AG09309 (cell line): Measurements from ENCODE around the gene ATG2A.

Experiments
- DNase-seq: peaks from one replicate; pipeline ENCODE4 v3.0.0-alpha.2; 2010; ENCODE audit warnings: low read depth
- H3K4me3 ChIP-seq: 2 replicates; pipeline ENCODE4 v1.5.1; 2011; ENCODE audit warnings: mild to moderate bottlenecking, low read depth, low read length, moderate library complexity; ENCODE audit not compliant: control insufficient read depth
- CTCF ChIP-seq: IDR thresholded peaks from 2 replicates; pipeline ENCODE4 v1.5.1; 2011; ENCODE audit warnings: mild to moderate bottlenecking, low read depth, low read length, inconsistent platforms; ENCODE audit not compliant: insufficient read depth, control insufficient read depth; ENCODE audit errors: missing control alignments

Gene ATG2A

DNA sequence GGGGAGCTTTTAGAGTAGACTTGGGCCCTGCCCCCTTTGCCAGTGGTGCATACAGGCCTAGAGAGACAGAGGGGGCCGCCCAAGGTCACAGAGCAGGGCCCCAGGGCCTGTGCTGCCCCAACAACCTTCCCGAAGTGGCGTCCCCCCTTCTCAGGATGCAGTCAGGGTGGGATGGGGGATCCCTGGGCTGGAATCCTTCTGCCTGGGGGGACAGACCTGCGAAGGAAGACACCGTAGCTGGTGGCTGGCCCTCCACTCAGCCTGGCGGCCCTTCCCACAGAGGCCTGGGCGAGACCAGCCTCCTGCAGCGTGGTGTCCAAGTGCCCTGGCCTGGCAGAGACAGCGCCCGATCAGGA lies 24.2 kb downstream of the ATG2A start:
- no peak for TF ChIP-seq CTCF

DNA sequence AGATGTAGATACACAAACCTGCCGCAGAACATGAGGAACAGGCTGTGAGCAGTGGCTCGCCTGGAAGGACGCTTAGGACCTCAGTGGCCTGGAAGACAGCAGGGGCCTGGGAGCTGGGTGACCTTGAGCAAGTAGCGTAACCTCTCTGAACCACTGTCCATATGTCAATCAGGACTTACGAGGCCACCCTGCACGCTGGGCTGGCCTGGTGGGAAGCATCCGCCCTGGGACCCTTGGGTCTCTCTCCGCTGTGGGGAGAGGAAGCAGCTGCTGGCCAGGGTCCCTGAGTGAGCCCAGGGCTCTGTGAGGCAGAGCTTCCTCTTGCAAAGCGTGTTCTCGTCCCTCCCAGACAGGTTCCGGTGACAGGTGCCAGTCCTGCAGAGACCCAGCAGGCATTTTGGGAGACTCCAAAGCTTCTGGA lies 24.6 kb downstream of the ATG2A start:
- no peak for DNase-seq
- no peak overlapping the region for H3K4me3 ChIP-seq
- TF ChIP-seq CTCF: no peak

More for the DNA sequence above, 24.2 kb downstream of the ATG2A start:
- no peak for DNase-seq
- H3K4me3 ChIP-seq: no peak overlapping the region

DNA sequence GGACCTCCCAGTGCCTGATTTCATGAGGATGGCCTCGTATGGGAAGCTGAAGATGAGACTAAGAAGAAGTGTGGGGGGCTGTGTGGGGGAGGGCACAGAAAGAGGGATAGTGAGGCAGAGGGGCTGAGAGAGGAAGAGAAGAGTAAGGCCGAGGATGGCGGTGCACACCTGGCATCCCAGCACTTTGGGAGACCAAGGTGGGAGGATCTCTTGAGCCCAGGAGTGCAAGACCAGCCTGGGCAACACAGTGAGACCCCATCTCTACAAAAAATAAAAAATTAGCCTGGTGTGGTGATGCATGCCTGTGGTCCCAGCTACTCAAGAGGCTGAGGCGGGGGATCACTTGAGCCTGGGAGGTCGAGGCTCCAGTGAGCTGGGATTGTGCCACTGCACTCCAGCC lies 25.1 kb downstream of the ATG2A start:
- no peak for DNase-seq
- H3K4me3 ChIP-seq: no peak overlapping the region
- no peak for TF ChIP-seq CTCF

DNA sequence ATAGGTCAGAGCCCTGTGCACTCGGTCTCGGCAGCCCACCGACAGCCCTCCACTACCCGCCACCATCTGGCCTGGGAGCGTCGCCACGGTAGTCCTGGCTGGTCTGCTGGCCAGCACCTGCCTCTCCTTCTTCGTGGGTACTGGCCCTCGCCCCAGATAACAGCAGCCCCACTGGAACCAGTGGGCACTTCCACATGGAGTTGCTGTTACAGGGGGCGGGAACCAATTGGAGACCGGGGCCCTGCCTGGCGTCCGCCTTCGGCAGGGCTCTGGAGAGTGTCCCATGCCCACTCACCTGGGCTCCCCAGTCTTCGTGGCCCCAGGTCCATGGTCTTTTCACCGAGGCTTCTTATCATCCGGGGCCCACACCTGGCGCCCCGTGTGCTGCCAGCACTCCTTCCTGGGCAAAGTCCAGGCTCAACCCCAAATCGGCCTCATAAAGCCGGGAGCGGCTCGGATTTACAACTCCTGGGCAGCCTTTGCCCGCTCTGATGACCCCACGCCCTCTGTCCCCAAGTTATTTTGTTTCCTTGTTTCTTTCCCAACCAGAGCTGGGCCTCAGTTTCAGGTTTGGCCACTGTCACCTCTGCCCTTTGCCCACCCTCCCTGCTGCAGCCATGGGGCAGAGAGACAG lies 25.7 kb downstream of the ATG2A start:
- DNase-seq: no peak
- no peak overlapping the region for H3K4me3 ChIP-seq
- no peak for TF ChIP-seq CTCF

DNA sequence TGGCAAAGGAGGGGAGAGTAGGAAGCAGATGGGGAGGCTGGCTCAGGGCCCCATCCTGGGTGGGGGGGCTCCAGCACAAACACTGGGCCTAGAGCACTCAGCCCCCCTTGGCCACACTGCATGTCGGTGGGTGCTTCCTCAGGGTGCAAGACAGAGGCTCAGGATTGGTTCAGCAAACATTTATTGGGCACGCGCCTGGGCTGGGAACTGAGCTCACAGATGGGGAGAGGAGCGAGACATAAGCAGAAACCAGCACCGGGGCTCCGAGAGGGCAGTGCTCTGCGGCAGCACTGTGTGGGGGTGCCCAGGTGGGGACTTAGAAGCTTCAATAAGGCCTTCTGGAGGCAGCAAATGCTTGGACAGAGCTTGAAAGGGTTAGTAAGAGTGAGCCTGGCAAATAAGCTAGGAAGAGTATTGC lies 26.5 kb downstream of the ATG2A start:
- DNase-seq: no peak
- no peak for TF ChIP-seq CTCF
- no peak overlapping the region for H3K4me3 ChIP-seq

GRCh38 chr11:64888729-64889511 lies 28.1 kb downstream of the ATG2A start:
- H3K4me3 ChIP-seq: no peak overlapping the region
- DNase-seq: no peak
- TF ChIP-seq CTCF: no peak
